Hepatocyte (in vitro differentiated cells): ENCODE data around the gene VPS54.

Experiments
- CTCF ChIP-seq: fragments of 200-600 bp; sonication (generic); IDR thresholded peaks from 2 replicates; pipeline ENCODE4 v1.5.1; 2016; ENCODE audit warnings: antibody characterized with exemption, mild to moderate bottlenecking; ENCODE audit not compliant: poor library complexity
- EZH2phosphoT487 ChIP-seq: fragments of 200-600 bp; sonication (generic); IDR thresholded peaks from one replicate; pipeline ENCODE4 v1.6.1; 2018; ENCODE audit warnings: antibody characterized with exemption, mild to moderate bottlenecking, low read depth, moderate library complexity; ENCODE audit not compliant: unreplicated experiment, severe bottlenecking

GRCh38 chr2:63882395-63883105 lies 136.7 kb downstream of the VPS54 start:
- TF ChIP-seq EZH2phosphoT487 (no peak), CTCF (no peak)
